ENCODE data around the gene CTDNEP1. TPM values are rescaled to one million over a fixed set of nuclear protein-coding genes. Genes with fewer than 3 reads are reported as not detected.

Gene CTDNEP1
- total and polyA plus RNA-seq, 12 donors = 30.3 to 177 (median 105) TPM

GRCh38 chr17:7218166-7218565, 33.4 kb downstream of the CTDNEP1 start:
- DNase-seq = peak in 2 of 7 donors; percentile 32 to 46
- H3K9me3 ChIP-seq (replicated peaks in 1 of 3) = no peaks in the 10 kb centered on the region
- WGBS, 4 donors = 64 to 81% (median 68%) methylated on average over 2 to 6 of the region's 6 CpGs
- H3K36me3 ChIP-seq (replicated peaks in 1 of 2) = peaks cover 0 to 14% of the 10 kb centered on the region in 2 donors
- intact Hi-C loops (cut with DNase I) = no loop called here
- peaks cover 45 to 75% of the 10 kb centered on the region in 2 donors for H3K4me1 ChIP-seq (replicated peaks in 1 of 2)
- TF ChIP-seq CTCF (IDR thresholded peaks at IDR 0.05) (no peak), POLR2A (IDR thresholded peaks at IDR 0.05) (no peak)
- no peaks in the 10 kb centered on the region for H3K27me3 ChIP-seq
- peak overlapping the region in 2 of 5 donors; percentile 72 to 100 for H3K27ac ChIP-seq
- peak overlapping the region in 1 of 4 donors; percentile 65 for H3K4me3 ChIP-seq

DNA sequence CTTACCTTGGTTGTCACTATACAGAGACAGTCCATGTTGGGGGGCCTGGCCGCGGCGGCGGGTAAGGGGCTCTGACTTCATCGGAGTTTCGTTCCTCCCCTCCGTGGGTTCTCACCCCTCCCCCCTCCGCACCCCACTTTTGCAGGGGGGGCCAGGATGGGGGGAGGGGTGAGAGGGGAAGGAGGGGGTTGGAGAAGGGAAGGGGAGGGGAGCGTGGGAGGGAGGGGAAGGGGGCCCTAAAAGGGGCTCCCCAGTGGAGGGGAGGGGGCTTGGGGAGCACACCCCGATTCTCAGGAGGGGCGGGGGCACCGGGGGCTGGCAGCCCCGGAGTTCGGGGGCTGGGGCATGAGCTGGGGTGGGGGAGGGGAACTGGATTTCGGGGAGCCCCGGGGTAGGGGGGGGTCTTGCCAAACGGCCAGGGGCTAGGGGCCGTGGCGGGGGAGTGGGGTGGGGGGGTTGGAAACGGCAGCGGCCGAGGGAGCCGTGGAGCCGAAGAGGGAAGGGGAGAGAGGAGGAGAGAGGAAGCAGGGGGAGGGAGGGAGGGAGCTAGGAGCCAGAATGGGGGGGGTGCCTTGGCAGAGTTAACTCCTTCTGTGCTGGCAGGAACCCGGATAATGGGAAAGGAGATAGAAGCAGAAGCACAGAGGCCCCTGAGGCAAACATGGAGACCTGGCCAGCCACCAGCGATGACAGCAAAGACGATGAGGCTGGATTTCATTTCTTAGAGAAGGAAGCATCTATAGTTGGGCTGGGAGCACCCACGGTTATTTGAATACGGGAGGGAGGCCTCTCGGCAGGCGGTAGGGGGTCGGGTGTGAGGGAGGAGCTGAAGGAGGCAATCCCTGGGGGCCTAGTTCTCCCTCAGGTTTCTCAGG, 34.2 kb downstream of the CTDNEP1 start:
- Histone ChIP-seq H3K27ac (peak overlapping the region in 3 of 5 donors; percentile 10 to 100 (median 72)), H3K36me3 (replicated peaks in 1 of 2) (peaks cover 0 to 6% of the 10 kb centered on the region in 2 donors), H3K9me3 (replicated peaks in 1 of 3) (no peaks in the 10 kb centered on the region), H3K27me3 (no peaks in the 10 kb centered on the region), H3K4me1 (replicated peaks in 1 of 2) (peaks cover 45 to 69% of the 10 kb centered on the region in 2 donors), H3K4me3 (peak overlapping the region in 3 of 4 donors; percentile 25 to 65 (median 29))
- 1 to 3% (median 1%) methylated on average over 15 to 32 of the region's 32 CpGs for WGBS, 4 donors
- TF ChIP-seq CTCF (IDR thresholded peaks at IDR 0.05) (no peak), POLR2A (IDR thresholded peaks at IDR 0.05) (no peak)
- intact Hi-C loops (cut with DNase I) = no loop called here
- peak; percentile 70 to 90 (median 82) for DNase-seq

GRCh38 chr17:7216242-7217112, 35.1 kb downstream of the CTDNEP1 start:
- intact Hi-C loops (cut with DNase I) = no loop called here
- Histone ChIP-seq H3K4me3 (peak overlapping the region in 3 of 4 donors; percentile 25 to 65 (median 29)), H3K36me3 (replicated peaks in 1 of 2) (no peaks in the 10 kb centered on the region), H3K4me1 (replicated peaks in 1 of 2) (peaks cover 39 to 60% of the 10 kb centered on the region in 2 donors), H3K9me3 (replicated peaks in 1 of 3) (no peaks in the 10 kb centered on the region), H3K27me3 (no peaks in the 10 kb centered on the region), H3K27ac (peak overlapping the region in 2 of 5 donors; percentile 72 to 100)
- TF ChIP-seq CTCF (IDR thresholded peaks at IDR 0.05) (no peak), POLR2A (IDR thresholded peaks at IDR 0.05) (no peak)
- 10 to 15% (median 12%) methylated on average over 7 of the region's 7 CpGs for WGBS, 4 donors
- peak in 2 of 7 donors; percentile 32 to 35 for DNase-seq
